ENCODE results near the gene AP1G1. TPM values are rescaled to one million over a fixed set of nuclear protein-coding genes. Genes with fewer than 3 reads are reported as not detected.

The AP1G1 gene
- polyA plus RNA-seq, 3 donors = 6.7 to 43.8 (median 10.7) TPM

GRCh38 chr16:71724320-71724751 lies 84.3 kb downstream of the AP1G1 start, which contains the start of gene PHLPP2:
TSS of gene PHLPP2 (minus strand) at chr16:71724701. CDS start at chr16:71714795, 9,906 bp downstream.
- Histone ChIP-seq H2AFZ (ENCODE audit: insufficient read depth, low read depth, low read length, poor library complexity, severe bottlenecking) (peak within 1 kb of the TSS; percentile 91), H3K27ac (ENCODE audit: low read depth in 1 of 2, low read length in 2 of 2) (no peak within 1 kb of the TSS), H3K79me2 (ENCODE audit: insufficient read depth, low read length) (no peaks in the 10 kb centered on the region), H3K27me3 (ENCODE audit: control insufficient read depth in 2 of 2, insufficient read depth in 2 of 2, low read length in 2 of 2) (peaks cover 9 to 19% of the 10 kb centered on the region in 2 donors), H3K4me3 (replicated peaks in 1 of 3; ENCODE audit: low read depth in 2 of 3, low read length in 3 of 3) (peak within 1 kb of the TSS; percentile 43 to 81 (median 50)), H3K4me2 (replicated peaks; ENCODE audit: extremely low read depth, low read length, poor library complexity, severe bottlenecking) (peak within 1 kb of the TSS; percentile 96), H3K9ac (ENCODE audit: insufficient read depth, low read length, poor library complexity, severe bottlenecking) (peak within 1 kb of the TSS; percentile 57), H3K36me3 (replicated peaks in 1 of 2; ENCODE audit: control insufficient read depth in 1 of 2, insufficient read depth in 2 of 2, low read length in 2 of 2) (peaks cover 0 to under 1% of the 10 kb centered on the region in 2 donors), H3K4me1 (ENCODE audit: control insufficient read depth in 1 of 2, insufficient read depth in 2 of 2, low read length in 2 of 2) (peaks cover 44 to 48% of the 10 kb centered on the region in 2 donors), H3K9me3 (replicated peaks in 1 of 2; ENCODE audit: control insufficient read depth in 1 of 2, insufficient read depth in 1 of 2, low read length in 2 of 2) (no peaks in the 10 kb centered on the region), H4K20me1 (ENCODE audit: insufficient read depth, low read length) (no peaks in the 10 kb centered on the region)
- peak within 1 kb of the TSS; percentile 80 to 92 for H3K4me3 Mint-ChIP-seq
- 24% methylated on average over 4 of the region's 10 CpGs for WGBS (ENCODE audit: insufficient coverage)
- H3K9me3 Mint-ChIP-seq = peaks cover 0 to 2% (median 0%) of the 10 kb centered on the region in 7 donors
- H3K27ac Mint-ChIP-seq = peak within 1 kb of the TSS in 1 of 7 donors; percentile 65
- no peak for TF ChIP-seq CTCF (IDR thresholded peaks at IDR 0.05)
- intact Hi-C loops (cut with micrococcal nuclease) = loop anchor here in 1 of 2 donors (10.0 kb wide), 1 partner anchor 80 kb away; the partner anchor contains the start of gene AP1G1
- peaks cover 5 to 7% of the 10 kb centered on the region in 2 donors for H3K36me3 Mint-ChIP-seq
- no peak for DNase-seq
- peaks cover 43% of the 10 kb centered on the region for H3K4me1 Mint-ChIP-seq
- H3K27me3 Mint-ChIP-seq (ENCODE audit: low read depth in 3 of 3) = peaks cover 18 to 28% (median 20%) of the 10 kb centered on the region in 3 donors

DNA sequence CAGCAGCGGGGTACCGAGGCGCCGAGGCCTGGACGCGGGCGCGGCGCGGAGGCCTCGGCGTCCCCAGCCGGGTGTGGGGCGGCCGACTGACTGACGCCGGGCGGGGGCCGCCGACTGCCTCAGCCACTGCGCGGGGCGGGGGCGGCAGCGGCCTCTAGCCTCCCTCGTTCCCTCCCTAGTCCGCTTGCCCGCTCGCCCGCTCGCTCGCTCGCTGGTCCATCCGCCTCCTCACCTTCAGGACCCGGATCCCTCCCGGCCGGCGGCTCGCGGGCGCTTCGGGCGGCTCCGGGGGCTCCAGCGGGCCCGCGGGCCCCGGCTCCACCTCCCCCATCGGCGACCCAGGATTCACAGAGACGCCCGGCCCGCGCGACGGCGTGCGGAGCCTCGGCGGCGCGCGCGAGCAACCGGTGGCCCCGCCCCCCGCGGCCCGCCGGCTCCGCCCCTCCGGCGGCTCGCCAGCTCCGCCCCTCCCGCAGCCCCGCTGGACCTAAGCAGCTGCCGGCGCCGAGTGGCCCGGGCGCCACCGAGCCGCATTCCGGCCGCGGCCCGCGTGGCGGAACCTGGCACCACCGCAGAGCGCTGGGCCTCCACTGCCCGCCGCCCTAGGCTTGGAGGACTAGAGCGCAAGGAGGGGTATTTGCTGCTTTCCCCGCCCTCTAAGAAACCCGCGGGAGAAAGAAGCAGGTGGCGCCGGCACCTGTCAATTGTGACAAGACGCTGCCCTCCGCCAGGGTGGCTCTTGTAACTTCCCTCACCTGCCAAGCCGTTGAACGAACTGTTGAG lies 84.9 kb downstream of the AP1G1 start:
- peaks cover 9 to 19% of the 10 kb centered on the region in 2 donors for H3K27me3 ChIP-seq (ENCODE audit: control insufficient read depth in 2 of 2, insufficient read depth in 2 of 2, low read length in 2 of 2)
- peaks cover 43% of the 10 kb centered on the region for H3K4me1 Mint-ChIP-seq
- no peaks in the 10 kb centered on the region for H3K79me2 ChIP-seq (ENCODE audit: insufficient read depth, low read length)
- peaks cover 18 to 28% (median 20%) of the 10 kb centered on the region in 3 donors for H3K27me3 Mint-ChIP-seq (ENCODE audit: low read depth in 3 of 3)
- H3K4me1 ChIP-seq (ENCODE audit: control insufficient read depth in 1 of 2, insufficient read depth in 2 of 2, low read length in 2 of 2) = peaks cover 44 to 48% of the 10 kb centered on the region in 2 donors
- under 1% methylated on average over 101 of the region's 104 CpGs for WGBS (ENCODE audit: insufficient coverage)
- peak; percentile 37 to 73 (median 71) for DNase-seq
- H3K4me3 Mint-ChIP-seq = peak overlapping the region; percentile 88 to 92
- H3K9ac ChIP-seq (ENCODE audit: insufficient read depth, low read length, poor library complexity, severe bottlenecking) = peak overlapping the region; percentile 57
- H2AFZ ChIP-seq (ENCODE audit: insufficient read depth, low read depth, low read length, poor library complexity, severe bottlenecking) = peak overlapping the region; percentile 91
- intact Hi-C loops (cut with micrococcal nuclease) = loop anchor here in 1 of 2 donors (10.0 kb wide), 1 partner anchor 81 kb away; the partner anchor contains the start of gene AP1G1
- H3K9me3 ChIP-seq (replicated peaks in 1 of 2; ENCODE audit: control insufficient read depth in 1 of 2, insufficient read depth in 1 of 2, low read length in 2 of 2) = no peaks in the 10 kb centered on the region
- peak overlapping the region; percentile 43 to 81 (median 50) for H3K4me3 ChIP-seq (replicated peaks in 1 of 3; ENCODE audit: low read depth in 2 of 3, low read length in 3 of 3)
- H3K9me3 Mint-ChIP-seq = peaks cover 0 to 2% (median 0%) of the 10 kb centered on the region in 7 donors
- no peaks in the 10 kb centered on the region for H4K20me1 ChIP-seq (ENCODE audit: insufficient read depth, low read length)
- peak overlapping the region in 1 of 7 donors; percentile 65 for H3K27ac Mint-ChIP-seq
- H3K36me3 Mint-ChIP-seq = peaks cover 0 to 3% of the 10 kb centered on the region in 2 donors
- no peaks in the 10 kb centered on the region for H3K36me3 ChIP-seq (replicated peaks in 1 of 2; ENCODE audit: control insufficient read depth in 1 of 2, insufficient read depth in 2 of 2, low read length in 2 of 2)
- H3K4me2 ChIP-seq (replicated peaks; ENCODE audit: extremely low read depth, low read length, poor library complexity, severe bottlenecking) = peak overlapping the region; percentile 96
- no peak overlapping the region for H3K27ac ChIP-seq (ENCODE audit: low read depth in 1 of 2, low read length in 2 of 2)
- no peak for TF ChIP-seq CTCF (IDR thresholded peaks at IDR 0.05)
